Activated CD8-positive, alpha-beta memory T cell treated with anti-CD3 and anti-CD28 coated beads, Interleukin-2, amount 50 U/mL, for 24 hours (primary cell): ENCODE measurements around the gene ING3.

Source experiments
- DNase-seq: peaks from one replicate; pipeline ENCODE4 v3.0.0-alpha.2; 2020; ENCODE audit errors: extremely low read depth

The ING3 gene

DNA sequence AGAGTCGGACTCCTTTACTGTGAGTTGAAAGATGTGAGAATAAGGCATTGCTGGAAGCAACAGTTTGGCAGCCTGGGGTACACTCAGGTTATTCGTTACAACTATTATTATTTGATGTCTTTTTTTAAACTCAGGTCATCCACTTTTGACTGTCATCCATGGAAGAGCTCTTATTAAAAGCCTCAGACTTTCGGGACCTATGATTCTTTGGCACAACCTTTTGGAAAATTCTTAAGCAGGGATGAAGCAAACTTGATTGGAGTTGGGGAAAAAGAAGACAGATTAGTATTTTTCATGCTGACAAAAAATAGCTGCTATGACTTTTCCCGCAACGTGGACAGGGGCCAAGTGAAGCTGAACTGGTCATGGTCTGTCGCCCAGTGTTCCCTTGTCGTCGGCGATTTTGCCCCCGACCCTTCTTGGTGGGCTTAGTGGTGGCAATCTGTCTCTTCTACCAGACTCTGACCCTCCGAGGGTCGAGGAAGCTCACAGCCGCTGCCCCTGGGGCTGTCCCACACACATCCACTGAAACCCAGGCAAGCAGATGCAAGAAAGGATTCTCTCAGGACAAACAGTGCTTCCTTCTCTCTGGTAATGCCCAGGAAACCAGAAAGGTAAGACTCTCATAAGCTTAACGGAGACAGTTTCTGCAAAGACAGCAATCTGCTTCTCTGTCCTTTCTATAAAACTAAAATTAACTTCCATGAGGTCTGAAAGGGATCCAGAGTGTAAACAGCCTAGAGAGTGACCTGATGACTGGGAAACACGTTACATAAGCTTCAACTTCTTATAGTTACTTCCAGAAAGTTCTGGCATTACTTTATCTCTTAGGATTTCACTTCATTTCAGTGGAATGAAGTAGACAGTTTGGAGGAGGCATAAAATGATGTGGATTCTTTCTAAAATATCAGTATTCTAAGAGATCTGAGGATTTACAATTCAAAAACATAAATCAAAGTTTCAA, 39.0 kb downstream of the ING3 start:
- DNase-seq: no peak

DNA sequence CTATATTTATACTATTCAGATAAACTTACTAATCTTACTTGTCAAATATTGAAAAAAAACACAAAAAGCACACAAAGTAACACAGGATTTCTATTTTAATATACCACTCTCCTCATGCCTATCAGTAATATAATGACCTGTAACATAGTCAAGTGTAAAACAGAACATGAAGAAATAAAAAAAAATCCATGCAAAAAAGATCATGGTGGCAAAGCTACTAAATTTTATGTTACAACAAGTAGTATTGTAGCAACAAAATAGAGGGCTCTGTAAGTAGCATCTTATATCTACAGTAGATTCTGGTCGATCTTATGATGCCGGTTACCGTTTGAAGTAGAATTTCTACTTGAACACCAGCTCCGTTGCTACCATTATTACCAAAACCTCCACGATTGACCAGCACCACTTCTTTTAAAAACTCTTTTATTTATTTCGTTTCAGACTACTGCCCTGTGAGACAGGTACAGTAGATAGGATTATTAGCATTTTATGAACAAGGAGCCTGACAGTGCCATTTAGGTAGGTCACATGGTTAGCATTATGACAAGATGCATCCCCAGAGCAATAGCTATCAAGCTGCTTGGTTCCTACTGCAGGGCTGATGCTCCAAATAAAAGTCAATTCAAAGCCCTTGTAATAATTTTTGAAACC, 40.0 kb downstream of the ING3 start:
- DNase-seq: no peak

DNA sequence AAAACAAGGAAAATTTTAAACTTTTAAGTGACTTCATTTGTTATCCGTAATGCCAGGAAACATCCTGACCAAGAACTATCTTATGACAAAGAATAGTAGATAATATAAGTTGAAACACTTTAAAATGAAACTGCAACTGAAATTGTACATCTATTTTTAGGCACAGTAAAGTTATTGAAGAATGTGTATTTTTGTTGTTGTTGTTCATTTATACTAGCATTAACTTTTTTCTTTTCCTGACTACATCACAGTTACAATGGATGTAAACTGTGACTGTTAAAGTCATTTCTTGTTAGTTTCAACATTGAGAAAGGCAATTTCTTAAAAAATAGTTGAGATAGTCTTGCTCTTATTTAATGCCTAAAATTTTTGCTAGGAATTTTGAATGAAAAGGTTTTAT, 40.6 kb downstream of the ING3 start:
- DNase-seq: no peak

DNA sequence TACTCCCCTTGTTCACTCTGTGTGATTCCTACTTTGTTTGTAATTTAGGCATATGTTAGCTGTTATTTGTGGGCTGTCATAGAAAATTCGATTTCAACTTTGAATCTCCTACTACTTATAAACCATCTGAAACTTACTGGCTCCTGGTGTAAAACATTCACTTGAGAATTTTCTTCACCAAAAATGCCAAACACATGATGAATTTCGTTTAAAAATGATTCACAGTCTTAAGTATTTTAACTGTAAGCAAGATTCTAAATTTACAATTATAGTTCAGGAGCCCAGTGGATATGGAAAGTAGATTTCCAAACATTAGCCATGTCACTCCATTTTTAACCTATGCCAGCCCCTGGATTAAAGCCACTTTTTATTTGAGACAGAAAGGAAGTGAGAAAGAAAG, 41.0 kb downstream of the ING3 start:
- no peak for DNase-seq

DNA sequence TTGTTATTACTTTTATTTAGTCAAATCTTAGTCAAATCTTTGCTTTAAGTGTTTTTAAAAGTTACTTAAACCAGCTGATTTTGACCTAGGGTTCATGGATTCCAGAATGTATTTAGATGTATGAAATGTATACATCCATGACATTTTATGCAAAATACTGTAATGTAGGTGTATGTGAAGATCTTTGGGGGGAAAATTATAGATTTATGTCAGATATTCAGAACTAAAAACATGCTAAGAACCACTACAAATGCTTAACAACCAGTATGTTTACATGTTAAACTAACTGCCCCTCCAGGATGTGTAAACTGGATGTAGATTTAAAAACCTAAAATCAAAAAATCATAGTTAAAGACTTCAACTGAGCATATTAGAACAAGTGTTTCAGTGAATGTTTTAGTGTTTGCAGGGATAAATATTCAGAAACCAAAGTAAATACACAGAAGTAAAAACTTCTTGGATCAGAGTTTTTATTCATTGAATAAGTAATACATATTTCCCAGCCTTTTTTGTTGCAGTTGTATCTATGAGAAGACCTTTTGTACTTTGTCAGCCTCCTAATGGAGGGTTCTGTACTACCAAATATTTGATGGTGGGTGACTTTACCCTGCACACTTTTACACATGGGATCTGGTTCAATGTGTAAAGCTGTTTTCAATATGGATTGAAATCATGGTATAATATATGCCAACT, 41.8 kb downstream of the ING3 start:
- no peak for DNase-seq

DNA sequence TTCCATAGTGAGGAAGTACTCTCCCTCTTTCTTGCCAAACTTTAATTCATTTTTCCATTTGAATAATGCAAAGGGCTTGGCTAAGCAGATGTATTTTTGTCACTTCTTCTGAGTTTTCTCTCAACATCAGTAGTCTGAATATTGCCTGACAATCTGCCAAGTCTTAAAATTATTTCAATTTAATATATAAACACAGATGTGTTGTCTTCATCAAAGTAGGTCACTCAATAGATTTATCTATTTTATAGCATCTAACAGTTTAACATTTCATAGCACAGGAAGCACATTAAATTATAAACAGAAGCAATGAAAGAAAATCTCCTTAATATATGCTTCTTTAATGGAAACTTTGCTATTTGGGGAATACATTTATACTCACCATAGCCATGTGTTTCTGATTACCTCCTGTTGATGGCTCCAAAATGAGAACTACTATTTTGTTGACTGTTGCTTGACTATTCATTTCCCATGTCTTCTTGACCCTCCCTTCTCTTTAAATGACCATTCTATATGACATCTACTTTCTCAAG, 42.5 kb downstream of the ING3 start:
- no peak for DNase-seq

DNA sequence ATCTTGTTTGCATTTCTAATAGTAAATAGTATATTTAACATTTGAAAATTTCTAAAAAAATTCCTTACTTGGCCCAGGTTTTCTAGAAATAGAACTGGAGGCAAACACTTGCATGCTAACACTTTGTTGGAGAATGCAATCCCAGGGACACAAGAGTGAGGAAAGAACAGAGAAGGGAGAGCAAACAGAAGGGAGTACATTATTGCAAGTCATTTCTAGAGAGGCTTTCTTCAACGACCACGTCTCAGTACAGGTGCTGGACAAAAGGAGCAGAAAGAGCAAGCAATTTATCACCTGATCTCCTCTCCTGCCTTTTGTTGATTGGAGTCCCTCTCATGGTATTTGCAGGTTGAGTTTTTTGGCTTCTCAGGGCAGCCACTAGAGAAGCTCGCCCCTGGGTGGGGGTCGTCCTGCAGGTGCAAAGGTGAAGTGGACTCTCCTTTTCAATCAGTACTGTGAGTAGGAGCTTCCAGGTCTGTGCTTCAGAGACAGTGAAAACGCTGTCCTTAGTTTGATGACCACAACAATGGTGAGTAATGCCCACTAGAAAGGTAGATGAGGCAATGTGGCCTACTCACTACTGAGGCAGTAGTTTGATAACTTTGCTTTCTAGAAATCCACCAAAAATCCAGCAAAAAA, 43.1 kb downstream of the ING3 start:
- no peak for DNase-seq

DNA sequence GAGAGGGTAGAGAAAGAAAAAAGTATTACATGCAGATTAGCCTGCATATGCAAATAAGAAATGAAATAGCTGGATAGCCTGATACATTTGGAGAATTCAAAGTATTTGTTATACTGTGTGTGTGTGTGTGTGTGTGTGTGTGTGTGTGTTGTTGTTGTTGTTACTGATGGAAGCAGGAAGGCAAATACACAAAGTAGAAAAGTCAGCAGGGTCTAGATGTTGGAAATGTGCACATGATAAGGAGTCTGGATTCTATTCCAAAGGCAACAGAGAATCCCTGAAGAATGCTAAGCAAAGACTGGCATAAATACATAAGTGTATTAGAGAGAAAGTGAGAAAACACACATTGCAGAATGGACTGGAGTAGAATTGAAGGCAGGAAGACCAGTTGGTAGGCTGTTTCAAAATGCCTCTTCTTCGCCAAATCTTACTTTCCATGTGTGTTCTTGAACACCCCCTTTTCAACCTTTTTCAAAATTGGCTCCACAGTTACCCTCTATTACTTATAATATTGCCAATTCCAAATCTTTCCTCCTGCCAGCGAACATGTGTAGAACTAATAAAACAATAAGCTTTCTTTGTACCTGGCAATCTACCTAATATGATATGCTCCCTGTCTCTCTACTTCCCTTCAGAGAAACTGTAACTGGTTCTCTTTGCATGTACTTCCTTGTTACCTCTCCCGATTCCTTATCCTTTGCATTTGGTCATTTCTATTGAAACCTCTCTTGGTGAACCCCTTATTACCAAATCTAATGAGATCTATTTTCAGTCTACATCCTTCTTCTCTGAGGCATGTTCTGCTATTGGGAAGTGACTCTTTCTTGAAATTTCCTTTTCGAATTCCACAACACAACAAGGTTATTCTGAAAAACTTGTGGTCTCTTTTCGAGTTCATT, 44.2 kb downstream of the ING3 start:
- DNase-seq: no peak

DNA sequence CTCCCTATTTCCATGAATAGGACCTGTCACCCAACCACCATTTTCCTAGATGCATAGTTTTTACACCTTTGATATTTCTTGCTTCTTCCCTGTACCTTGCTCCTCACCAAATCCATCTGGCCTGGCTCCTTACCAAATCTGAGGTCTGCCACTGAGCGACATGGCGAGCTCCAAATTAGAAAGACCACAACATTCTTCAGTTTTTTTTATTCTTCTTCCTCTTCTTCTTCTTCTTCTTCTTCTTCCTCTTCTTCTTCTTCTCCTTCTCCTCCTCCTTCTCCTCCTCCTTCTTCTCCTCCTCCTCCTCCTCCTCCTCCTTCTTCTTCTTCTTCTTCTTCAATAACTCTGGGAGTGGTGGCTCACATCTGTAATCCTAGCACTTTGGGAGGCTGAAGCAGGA, 45.1 kb downstream of the ING3 start:
- DNase-seq: no peak

DNA sequence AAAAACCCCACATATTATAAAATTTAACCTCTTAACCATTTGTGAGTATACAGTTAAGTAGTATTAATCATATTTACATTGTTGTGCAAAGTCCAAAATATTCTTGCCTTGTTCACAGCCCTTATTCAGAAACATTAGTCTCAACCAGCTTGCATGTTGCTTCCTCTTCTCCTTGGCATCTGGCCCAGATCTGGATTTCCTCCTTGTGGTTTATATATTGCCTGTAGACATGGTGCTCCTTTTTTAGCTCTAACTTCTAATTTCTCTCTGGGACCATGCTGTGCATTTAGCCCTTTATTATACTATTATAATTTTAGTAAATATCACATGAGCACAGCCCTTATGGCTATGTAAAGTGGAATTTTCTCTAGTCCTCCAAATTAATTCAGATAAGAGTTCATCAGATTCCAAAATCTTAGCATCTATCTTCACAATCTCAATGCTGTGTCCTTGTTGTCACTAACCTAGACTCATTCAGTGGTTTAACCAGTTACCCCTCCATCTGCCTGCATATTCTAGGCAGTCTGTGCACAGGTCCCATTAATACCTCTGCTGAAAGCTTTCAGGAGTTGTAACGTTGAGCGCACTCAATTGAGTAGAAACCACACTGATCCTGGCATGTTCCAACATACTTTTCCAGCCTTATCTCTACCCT, 45.9 kb downstream of the ING3 start:
- no peak for DNase-seq

DNA sequence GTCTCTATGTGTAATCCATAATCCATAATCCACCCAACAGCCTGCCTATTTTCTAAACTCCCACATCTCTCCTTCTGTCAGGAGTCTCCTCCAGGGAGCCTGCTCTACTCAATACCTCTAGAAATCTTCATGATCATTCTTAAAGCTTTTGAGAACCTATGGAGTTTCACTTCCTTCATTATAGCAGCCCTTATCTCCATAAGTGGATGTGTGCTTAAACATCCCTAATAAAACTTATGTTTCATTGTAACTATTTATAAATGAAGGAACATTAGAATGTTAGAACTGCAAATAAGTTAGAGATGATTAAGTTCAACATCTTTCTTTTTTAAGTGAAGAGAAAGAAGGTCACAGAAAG, 46.4 kb downstream of the ING3 start:
- DNase-seq: no peak

DNA sequence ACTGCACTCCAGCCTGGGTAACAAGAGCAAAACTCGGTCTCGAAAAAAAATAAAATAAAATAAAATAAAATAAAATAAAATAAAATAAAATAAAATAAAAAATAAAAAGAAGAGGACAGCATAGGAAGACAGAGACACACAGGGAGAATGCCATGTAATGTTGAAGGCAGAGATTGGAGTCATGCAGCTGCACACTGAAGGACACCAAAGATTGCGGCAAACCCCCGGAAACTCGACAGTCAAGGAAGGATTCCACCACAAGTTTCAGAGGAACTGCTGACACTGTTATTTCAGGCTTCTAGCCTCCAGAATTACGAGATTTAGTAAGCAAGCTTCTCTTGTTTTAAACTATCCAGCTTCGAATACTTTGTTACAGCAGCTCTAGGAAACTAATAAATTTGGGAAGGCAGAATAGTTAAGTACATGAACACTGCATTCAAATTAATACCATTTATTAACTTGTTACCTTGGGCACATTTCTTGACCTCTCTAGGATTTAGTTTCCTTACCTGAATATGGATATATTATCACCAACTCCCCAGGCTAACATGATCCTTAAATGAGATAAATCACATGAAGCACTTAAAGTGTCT, 47.4 kb downstream of the ING3 start:
- DNase-seq: no peak

DNA sequence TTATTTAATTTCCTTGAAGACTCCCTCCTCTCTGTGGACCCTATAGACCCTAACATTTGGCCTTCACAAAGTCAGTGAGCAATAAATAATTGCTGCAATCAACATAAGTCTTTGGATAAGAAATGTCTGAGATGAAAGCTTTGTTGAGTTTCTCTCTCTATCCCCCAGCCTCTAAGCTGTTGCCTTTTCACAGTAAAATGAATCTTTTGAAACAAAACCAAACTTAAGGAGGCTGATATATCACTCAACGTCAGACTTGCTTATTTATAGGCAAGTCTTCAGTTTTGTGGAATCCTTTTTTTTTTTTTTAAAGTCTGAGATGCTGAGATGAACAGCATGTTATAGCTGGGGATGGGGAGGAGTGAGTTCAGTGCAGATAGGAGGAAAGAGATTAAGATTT, 47.9 kb downstream of the ING3 start:
- DNase-seq: no peak

DNA sequence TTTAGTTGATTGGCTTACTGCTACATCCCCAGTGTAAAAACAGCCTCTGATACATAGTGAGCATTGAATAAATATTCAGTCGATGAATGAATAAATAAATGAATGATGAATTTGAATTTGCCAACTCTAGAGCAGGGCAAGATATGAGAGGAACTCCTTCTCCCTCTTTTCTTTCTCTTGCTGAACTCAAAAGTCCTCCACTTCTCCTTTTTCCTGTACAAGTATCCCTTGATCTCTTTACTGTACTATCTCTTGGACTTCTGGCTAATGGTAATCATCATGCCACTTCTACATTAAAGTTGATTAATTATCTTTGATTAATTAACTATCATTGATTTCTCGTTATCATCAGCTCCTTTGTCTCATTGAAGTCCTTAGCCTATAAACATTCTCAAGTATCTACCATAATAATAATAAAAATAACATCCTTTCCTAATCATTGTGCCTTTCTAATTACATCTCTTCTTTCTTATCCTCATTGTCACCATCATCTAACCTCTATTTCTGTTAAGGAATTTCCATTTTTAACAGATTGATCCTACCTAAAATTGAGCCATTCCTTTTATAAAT, 48.5 kb downstream of the ING3 start:
- DNase-seq: no peak

DNA sequence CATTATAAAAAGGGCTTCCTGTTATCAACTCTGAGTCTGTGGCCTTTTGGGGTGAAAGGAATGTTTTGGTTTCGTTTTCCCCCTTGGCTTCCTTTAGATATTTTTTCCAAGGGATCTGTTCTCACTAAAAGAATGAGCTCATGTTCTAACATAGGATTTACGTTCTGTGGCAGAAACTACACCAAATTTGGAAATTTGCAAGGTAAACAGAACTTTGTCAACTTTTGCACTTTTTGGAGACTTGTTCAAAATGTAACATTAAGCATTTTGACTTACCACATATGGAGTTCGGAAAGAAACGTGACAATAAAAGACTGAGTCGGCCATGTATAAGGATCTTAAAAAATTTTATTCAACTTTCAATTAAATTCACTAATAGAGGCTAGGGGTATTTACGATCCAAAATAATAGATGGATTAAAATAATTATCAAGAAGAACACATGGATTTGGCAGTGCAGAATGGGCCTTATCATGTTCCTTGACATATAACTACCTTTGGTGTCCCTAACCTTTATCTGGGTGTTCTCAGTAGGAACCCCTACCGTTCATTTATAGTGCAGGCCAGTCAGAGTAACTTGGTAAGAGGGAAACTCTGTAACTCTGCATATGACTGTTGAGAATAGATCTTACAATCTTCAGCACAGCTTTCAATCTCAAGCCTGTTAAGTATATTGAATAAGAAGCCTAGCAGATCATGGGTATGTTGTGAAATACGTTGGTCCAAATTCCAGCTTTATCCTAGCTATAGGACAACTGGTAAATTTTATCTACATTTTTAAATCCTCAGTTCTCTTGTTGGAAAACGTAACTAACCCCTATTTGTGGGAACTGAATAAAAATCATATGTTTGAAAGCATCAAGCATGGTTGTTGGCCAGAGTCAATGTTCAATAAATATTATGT, 49.8 kb downstream of the ING3 start:
- no peak for DNase-seq

DNA sequence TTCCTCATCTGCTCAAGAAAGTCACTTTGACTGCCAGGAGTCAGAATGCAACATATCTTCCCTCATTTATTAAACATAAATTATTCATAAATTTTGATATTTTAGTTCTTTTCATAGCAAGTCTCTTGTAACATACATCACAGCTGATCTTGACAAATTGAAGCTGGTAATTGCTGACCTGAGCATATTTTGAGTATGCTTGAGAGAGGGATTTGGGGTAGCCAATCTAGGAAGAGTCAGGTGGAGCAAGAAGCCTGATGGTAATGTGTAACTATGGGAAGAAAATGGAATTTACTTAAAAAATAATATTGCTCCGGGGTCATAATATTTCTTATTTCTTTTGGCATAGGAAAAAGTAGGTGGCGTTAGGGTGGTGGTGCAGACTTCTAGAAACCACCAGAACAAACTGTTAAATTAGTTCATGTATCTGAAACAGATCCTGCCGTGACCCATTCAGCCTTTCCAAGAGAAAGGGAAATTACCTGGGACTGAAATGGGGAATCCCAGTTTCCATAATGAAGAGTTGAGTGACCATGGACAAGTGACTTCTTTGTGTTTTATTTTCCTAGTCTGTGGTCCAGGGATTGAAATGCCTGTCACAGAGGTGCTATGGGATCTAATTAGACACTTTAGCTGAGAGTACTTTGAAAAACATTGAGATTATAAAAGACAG, 50.8 kb downstream of the ING3 start:
- no peak for DNase-seq

DNA sequence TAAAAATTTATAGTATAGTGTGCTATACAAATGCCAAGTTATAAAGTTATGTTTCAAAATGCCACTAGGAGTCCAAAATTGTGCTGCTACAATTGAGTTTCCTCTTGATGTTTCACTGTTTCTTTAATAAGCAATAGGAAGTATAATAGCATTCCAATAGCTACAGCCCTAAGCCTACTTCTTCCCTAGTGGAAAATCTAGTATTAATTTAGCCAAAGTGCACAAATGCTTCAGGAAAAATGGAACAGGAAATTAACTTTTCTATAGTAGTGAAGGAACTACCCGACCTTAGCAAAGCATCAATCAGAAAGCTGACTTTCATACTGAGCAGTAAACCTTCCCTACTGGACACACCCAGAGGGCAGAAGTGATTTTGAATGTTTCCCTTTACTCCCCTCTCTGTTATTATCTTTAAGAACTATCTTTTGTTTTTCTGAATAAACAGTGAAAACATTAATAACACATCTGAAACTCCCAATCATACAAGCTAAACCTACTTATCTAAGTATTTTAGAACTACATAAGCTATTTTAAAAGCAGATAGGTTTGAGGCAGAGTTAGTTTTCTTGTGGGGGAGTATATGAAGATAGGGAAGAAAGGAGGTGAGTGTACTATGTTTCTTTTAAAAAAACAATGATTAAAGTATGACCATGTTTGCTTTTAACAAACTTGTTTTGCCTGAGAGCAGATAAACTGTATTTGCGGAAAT, 51.6 kb downstream of the ING3 start:
- DNase-seq: no peak
